NT2/D1 (cell line): ENCODE results near the gene KCNJ6.

Experiments
- DNase-seq: peaks from one replicate; pipeline ENCODE4 v3.0.0-alpha.2; 2011; ENCODE audit warnings: low read depth, low spot score
- H3K27me3 ChIP-seq: 2 replicates; pipeline ENCODE4 v1.6.0; 2011; ENCODE audit warnings: mild to moderate bottlenecking; ENCODE audit not compliant: insufficient read length, insufficient read depth
- H3K36me3 ChIP-seq: 2 replicates; pipeline ENCODE4 v1.6.1; 2011; ENCODE audit warnings: mild to moderate bottlenecking, low read length, mixed read lengths; ENCODE audit not compliant: insufficient read depth, insufficient read length
- H3K4me1 ChIP-seq: 2 replicates; pipeline ENCODE4 v1.5.1; 2011; ENCODE audit not compliant: insufficient read depth, insufficient read length
- H3K4me3 ChIP-seq: 2 replicates; pipeline ENCODE4 v1.5.1; 2011; ENCODE audit warnings: low read depth; ENCODE audit not compliant: insufficient read length
- H3K9ac ChIP-seq: 2 replicates; pipeline ENCODE4 v1.6.0; 2011; ENCODE audit warnings: low read depth; ENCODE audit not compliant: insufficient read length
- H3K9me3 ChIP-seq: 2 replicates; pipeline ENCODE4 v1.5.1; 2011; ENCODE audit warnings: mild to moderate bottlenecking, low read length; ENCODE audit not compliant: insufficient read depth
- SUZ12 ChIP-seq: IDR thresholded peaks from 2 replicates; pipeline ENCODE4 v1.6.1; 2011; ENCODE audit not compliant: insufficient read length, insufficient read depth; ENCODE audit errors: extremely low read depth
- YY1 ChIP-seq: IDR thresholded peaks from 2 replicates; pipeline ENCODE4 v1.6.1; 2011; ENCODE audit not compliant: insufficient read length, insufficient read depth
- ZNF274 ChIP-seq: IDR thresholded peaks from 2 replicates; pipeline ENCODE4 v1.6.1; 2011; ENCODE audit warnings: mild to moderate bottlenecking, low read depth, low read length

KCNJ6 gene

DNA sequence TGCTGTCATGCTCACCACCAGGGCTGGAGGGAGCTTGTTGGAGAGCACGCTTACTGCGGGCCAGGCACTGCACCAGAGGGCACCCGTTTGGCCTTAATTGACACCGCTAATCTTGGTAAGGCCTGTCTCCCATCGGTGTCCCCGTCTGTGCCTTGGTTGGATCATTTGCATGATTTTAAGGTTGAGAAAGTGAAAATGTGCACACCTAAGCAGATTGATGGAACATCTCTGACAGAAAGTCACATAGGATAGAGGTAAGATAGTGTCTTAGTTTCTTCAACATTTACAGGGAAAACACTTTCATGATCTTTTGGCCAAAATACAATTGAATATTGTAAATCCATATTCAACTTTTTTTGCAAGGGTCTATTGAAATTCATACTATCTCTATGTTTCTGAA is 255.5 kb downstream of the KCNJ6 start:
- H3K9me3 ChIP-seq = peaks cover 16% of the 10 kb centered on the region
- no peak for DNase-seq
- H3K4me1 ChIP-seq = peaks cover 5% of the 10 kb centered on the region
- no peak overlapping the region for H3K4me3 ChIP-seq
- H3K9ac ChIP-seq = no peak overlapping the region
- no peaks in the 10 kb centered on the region for H3K27me3 ChIP-seq
- no peaks in the 10 kb centered on the region for H3K36me3 ChIP-seq
- TF ChIP-seq YY1 (no peak), ZNF274 (no peak), SUZ12 (no peak)

DNA sequence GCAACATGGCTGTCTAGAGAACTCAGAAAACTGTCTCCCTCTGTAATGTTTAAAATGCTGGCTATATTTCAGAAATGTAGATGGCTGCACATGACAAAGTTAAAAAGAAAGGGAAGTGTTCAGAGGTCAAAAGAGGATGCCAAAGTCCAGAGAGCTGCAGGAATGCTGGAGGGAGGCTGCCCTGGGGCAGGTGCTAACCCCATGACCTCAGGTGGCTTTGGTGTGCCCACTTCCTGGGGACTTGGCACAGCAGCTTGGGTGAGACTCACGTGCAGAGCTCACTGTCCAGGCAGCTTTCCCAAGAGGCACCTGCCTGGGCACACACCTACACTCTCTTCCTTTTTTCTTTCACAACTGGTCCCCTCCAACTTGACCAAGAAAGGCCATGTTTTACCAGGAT is 256.4 kb downstream of the KCNJ6 start:
- no peak for TF ChIP-seq ZNF274
- TF ChIP-seq SUZ12 = no peak
- TF ChIP-seq YY1 = no peak
- no peak overlapping the region for H3K4me3 ChIP-seq
- H3K9me3 ChIP-seq = peaks cover 8% of the 10 kb centered on the region
- H3K27me3 ChIP-seq = no peaks in the 10 kb centered on the region
- no peak for DNase-seq
- H3K4me1 ChIP-seq = peaks cover 5% of the 10 kb centered on the region
- H3K36me3 ChIP-seq = no peaks in the 10 kb centered on the region
- H3K9ac ChIP-seq = no peak overlapping the region

DNA sequence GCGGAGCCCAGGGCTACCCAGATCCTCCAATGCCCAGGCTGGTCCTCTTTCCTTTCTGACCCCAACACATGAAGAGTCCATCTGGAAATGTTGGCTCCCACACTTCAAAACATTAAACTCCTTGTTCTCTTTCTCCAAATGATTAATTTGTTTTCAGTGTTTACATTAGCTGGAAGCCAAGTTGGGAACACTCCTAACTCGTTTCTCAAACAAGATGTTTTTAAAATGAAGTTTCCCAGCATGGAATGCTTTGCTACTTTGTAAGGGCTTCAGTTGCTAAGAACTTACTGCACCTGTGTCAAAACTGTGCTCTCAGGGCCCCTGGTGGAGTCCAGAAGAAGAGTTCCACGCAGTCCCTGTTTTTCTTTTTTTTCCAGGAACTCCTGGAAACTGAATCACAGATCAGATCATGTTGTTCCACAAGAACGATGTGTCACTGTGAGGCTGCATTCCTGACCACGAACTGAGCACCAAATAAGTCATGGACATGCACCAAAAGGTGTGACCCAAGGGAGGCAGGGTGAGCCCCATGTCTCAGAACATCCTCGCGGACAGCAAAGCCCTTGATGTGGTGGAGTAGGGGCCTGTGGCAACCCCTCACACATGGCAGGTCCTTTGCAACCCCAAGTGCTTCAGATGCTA is 257.3 kb downstream of the KCNJ6 start:
- Histone ChIP-seq H3K4me1 (peaks cover 5% of the 10 kb centered on the region), H3K36me3 (no peaks in the 10 kb centered on the region), H3K9me3 (no peaks in the 10 kb centered on the region; the same call in 1 of the 2 replicates), H3K4me3 (no peak overlapping the region), H3K9ac (no peak overlapping the region), H3K27me3 (no peaks in the 10 kb centered on the region)
- DNase-seq = no peak
- TF ChIP-seq SUZ12 (no peak), YY1 (no peak), ZNF274 (no peak)

DNA sequence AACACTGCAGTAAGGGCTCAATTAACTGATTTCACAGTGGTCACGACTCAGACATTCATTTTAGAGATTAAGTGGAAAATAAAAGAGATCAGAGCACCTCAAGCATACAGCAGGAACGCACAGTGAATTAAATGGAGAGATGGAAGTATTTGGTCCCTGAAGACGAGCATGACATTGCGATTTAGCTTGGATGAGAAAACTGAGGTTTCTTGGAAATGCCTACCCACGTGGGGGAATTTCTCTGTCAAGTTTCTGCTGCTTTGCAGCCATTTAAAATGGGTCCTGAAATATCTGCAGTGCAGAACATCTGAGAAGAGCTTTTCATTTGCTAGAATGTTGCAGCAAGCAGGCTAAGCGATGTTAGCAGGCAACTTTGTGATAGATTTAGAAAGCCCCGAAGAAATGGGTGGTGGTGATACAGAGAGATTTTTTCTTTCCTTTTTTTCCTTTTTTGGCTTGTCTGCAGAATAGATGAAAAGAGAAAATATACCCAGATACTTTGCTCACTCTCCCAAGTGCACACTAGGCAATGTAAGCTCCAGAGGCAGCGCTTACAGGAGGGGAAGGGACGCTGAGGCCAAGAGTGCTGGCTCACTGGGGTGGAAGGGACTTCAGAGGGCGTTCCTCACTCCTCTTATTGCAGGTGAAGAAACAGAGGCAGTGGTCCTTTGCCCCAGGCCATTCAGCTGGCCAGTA is 258.0 kb downstream of the KCNJ6 start:
- Histone ChIP-seq H3K27me3 (no peaks in the 10 kb centered on the region), H3K9ac (no peak overlapping the region), H3K36me3 (no peaks in the 10 kb centered on the region), H3K4me1 (peaks cover 5% of the 10 kb centered on the region), H3K9me3 (no peaks in the 10 kb centered on the region; the same call in 1 of the 2 replicates), H3K4me3 (no peak overlapping the region)
- no peak for TF ChIP-seq ZNF274
- DNase-seq = no peak

DNA sequence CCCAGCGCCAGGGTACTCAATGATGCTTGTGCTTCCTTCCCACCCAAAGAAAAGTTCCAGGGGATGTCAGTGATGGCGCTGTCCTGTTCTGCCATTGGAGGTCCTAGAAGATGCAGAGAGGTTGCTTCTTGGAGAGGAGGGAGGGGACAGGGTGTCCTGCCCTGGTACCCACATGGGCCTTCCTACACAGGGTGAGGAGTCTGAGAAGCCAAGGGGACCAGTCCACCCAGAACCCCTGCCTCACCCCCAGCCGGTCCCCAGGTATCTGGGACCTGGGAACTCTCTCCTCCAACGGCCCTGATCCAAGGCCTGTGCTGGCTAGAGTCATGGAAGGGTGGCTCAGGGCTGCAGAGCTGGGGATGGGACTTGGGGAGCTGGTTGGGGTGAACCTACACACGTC is 259.4 kb downstream of the KCNJ6 start:
- TF ChIP-seq ZNF274 (no peak), SUZ12 (no peak), YY1 (no peak)
- no peak overlapping the region for H3K4me3 ChIP-seq
- DNase-seq = no peak
- H3K4me1 ChIP-seq = peaks cover 5% of the 10 kb centered on the region
- H3K27me3 ChIP-seq = no peaks in the 10 kb centered on the region
- H3K9ac ChIP-seq = no peak overlapping the region
- H3K36me3 ChIP-seq = no peaks in the 10 kb centered on the region
- no peaks in the 10 kb centered on the region for H3K9me3 ChIP-seq

DNA sequence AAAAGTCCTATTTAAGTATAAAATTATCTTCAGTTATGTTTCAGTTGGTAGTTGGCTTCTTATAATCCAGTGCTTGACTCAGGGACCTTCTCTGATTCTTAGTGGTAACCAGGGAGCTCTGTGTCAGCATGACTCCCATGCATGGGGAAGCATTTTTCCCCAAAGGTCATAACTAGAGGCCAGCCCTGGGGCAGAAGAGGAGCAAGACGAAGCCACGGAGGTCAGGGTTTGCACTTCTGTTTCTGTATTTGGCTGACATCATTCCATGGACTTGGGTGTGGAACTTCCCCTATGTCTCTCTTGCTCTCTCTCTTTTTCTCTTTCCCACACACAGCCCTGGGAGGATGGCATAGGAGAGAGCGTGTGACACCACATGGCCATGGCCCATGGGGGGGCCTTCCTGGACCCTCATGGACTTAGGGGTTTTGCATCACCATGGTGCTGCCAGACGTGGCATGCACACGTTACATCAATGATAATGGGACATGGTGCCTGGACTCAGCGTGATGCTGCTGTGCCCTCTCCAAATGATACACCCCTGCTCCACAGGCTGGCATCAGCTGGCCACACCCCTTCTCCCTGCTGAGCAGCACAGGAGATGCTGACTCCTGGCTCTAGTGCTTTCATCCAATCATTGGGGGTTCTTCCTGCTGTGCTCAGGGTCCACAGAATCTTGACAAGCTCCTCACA is 260.5 kb downstream of the KCNJ6 start:
- TF ChIP-seq YY1 (no peak), ZNF274 (no peak), SUZ12 (no peak)
- no peak for DNase-seq
- Histone ChIP-seq H3K36me3 (no peaks in the 10 kb centered on the region), H3K27me3 (no peaks in the 10 kb centered on the region), H3K9me3 (no peaks in the 10 kb centered on the region), H3K4me3 (no peak overlapping the region), H3K4me1 (peaks cover 5% of the 10 kb centered on the region), H3K9ac (no peak overlapping the region)

DNA sequence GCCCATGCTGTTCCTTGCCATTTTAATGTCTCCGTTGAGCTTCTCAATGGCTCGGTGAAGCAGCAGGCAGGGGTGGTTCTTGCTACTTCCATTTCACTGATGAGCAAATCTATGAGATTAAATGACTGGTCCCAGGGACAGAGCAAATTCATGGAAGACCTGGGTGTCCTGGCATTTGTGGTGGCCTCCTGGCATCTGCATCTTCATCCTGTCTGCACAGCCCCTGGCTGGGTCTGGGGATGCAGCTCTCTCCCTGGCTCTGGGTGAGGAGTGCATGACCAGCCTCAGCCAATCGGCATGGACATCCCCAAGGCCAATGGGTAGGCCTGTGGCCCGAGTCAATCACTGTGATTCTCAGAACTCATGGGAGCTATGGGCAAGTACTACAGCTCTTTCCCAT is 261.7 kb downstream of the KCNJ6 start:
- no peak overlapping the region for H3K4me3 ChIP-seq
- peaks cover 5% of the 10 kb centered on the region for H3K4me1 ChIP-seq
- TF ChIP-seq SUZ12 = no peak
- no peak for TF ChIP-seq ZNF274
- TF ChIP-seq YY1 = no peak
- DNase-seq = no peak
- no peak overlapping the region for H3K9ac ChIP-seq
- no peaks in the 10 kb centered on the region for H3K36me3 ChIP-seq
- no peaks in the 10 kb centered on the region for H3K9me3 ChIP-seq
- no peaks in the 10 kb centered on the region for H3K27me3 ChIP-seq
